H1 (cell line): ENCODE measurements around the gene TSPEAR. TPM values are rescaled to one million over a fixed set of nuclear protein-coding genes. Genes with fewer than 3 reads are reported as not detected.

Experiments
- CTCF ChIA-PET: fragments of 300-600 bp; sonication (Branson Sonifier 250); formaldehyde crosslinking; loops from one replicate; lab custom pipeline; 2021; ENCODE audit not compliant: partially characterized antibody; lab: Charles Lee
- POLR2A ChIA-PET: fragments of 300-600 bp; sonication (Branson Sonifier 250); formaldehyde crosslinking; loops from one replicate; lab custom pipeline; 2021; ENCODE audit warnings: inconsistent platforms; ENCODE audit not compliant: partially characterized antibody; lab: Charles Lee
- DNase-seq, 2 experiments: peaks; one replicate each; pipeline versions ENCODE4 v3.0.0 to v3.0.0-alpha.2; 2010 to 2022; ENCODE audit warnings: low spot score in 2 of 2, low read depth in 1 of 2, mixed read lengths in 1 of 2
- FAIRE-seq: peaks from 2 replicates; lab custom pipeline; 2011; peaks lifted over from hg19 to GRCh38; lab: Jason Lieb, UNC
- H2AFZ ChIP-seq: 2 replicates; pipeline ENCODE4 v1.8.1; 2012; ENCODE audit warnings: low read length, inconsistent platforms
- H2AK5ac ChIP-seq: 2 replicates; pipeline ENCODE4 v1.6.1; 2013; ENCODE audit warnings: low read depth, low read length
- H2BK120ac ChIP-seq: replicated peaks from 2 replicates; pipeline ENCODE3; 2013; ENCODE audit warnings: low read depth, low read length, inconsistent platforms
- H2BK12ac ChIP-seq: 2 replicates; pipeline ENCODE4 v1.6.1; 2013; ENCODE audit warnings: low read depth, low read length
- H2BK15ac ChIP-seq: 2 replicates; pipeline ENCODE4 v1.6.1; 2013; ENCODE audit warnings: low read length
- H2BK20ac ChIP-seq: 2 replicates; pipeline ENCODE4 v1.6.1; 2013; ENCODE audit warnings: low read length
- H2BK5ac ChIP-seq: 2 replicates; pipeline ENCODE4 v1.6.1; 2013; ENCODE audit warnings: low read depth, low read length
- H3K14ac ChIP-seq: 2 replicates; pipeline ENCODE4 v1.6.1; 2013; ENCODE audit warnings: inconsistent platforms; ENCODE audit not compliant: insufficient read length
- H3K18ac ChIP-seq: 2 replicates; pipeline ENCODE4 v1.6.1; 2013; ENCODE audit warnings: low read length; ENCODE audit errors: extremely low read depth
- H3K23ac ChIP-seq: 2 replicates; pipeline ENCODE4 v1.6.1; 2013; ENCODE audit warnings: inconsistent platforms; ENCODE audit not compliant: insufficient read length
- H3K23me2 ChIP-seq: 2 replicates; pipeline ENCODE4 v1.6.1; 2013; ENCODE audit warnings: low read depth, low read length
- H3K27ac ChIP-seq: 2 replicates; pipeline ENCODE4 v1.6.1; 2011; ENCODE audit warnings: low read depth, low read length, inconsistent platforms
- H3K27me3 ChIP-seq, 4 experiments: replicated peaks in 1 of 4; 1 replicate in 1 of 4; 2 replicates in 3 of 4; pipeline versions ENCODE4 v1.6.1 to v1.8.1; 2011 to 2013; ENCODE audit warnings: low read length in 3 of 4, mild to moderate bottlenecking in 3 of 4, inconsistent platforms in 2 of 4, mixed read lengths in 2 of 4, moderate library complexity in 1 of 4; ENCODE audit not compliant: control insufficient read depth in 3 of 4, insufficient read depth in 3 of 4; ENCODE audit errors: extremely low read depth in 1 of 4
- H3K36me3 ChIP-seq, 4 experiments: 2 replicates each; pipeline versions ENCODE4 v1.6.1 to v1.8.1; 2011 to 2013; ENCODE audit warnings: mild to moderate bottlenecking in 4 of 4, low read length in 3 of 4, moderate library complexity in 2 of 4, control low read depth in 1 of 4, inconsistent platforms in 1 of 4; ENCODE audit not compliant: insufficient read depth in 4 of 4, control insufficient read depth in 2 of 4
- H3K4ac ChIP-seq: replicated peaks from 2 replicates; pipeline ENCODE3; 2013; ENCODE audit warnings: low read length, low read depth, mixed read lengths, inconsistent platforms; ENCODE audit not compliant: insufficient read length
- H3K4me1 ChIP-seq, 4 experiments: replicated peaks in 1 of 4; 1 replicate in 1 of 4; 2 replicates in 3 of 4; pipeline versions ENCODE4 v1.6.1 to v1.8.1; 2011 to 2013; ENCODE audit warnings: low read length in 3 of 4, inconsistent platforms in 2 of 4, mixed read lengths in 1 of 4; ENCODE audit not compliant: insufficient read depth in 4 of 4, control insufficient read depth in 3 of 4
- H3K4me2 ChIP-seq, 2 experiments: 2 replicates each; pipeline versions ENCODE4 v1.6.1 to v1.8.1; 2011 to 2013; ENCODE audit warnings: low read depth in 2 of 2, low read length in 2 of 2, control low read depth in 1 of 2, inconsistent platforms in 1 of 2, mild to moderate bottlenecking in 1 of 2; ENCODE audit not compliant: insufficient read depth in 1 of 2
- H3K4me3 ChIP-seq, 4 experiments: fragments of 200-600, 300-600 bp in 1 of 4; sonication (generic), shearing (Covaris generic), sonication (Bioruptor Twin) in 1 of 4; 2 replicates each; pipeline versions ENCODE4 v1.5.1 to v1.8.1; 2011 to 2016; ENCODE audit warnings: low read length in 4 of 4, low read depth in 3 of 4, control low read depth in 2 of 4, inconsistent platforms in 2 of 4, mild to moderate bottlenecking in 2 of 4, mixed read lengths in 1 of 4, moderate library complexity in 1 of 4; ENCODE audit not compliant: insufficient read depth in 2 of 4; ENCODE audit errors: extremely low read depth in 1 of 4
- H3K56ac ChIP-seq: replicated peaks from 2 replicates; pipeline ENCODE3; 2013; ENCODE audit warnings: low read depth, mild to moderate bottlenecking, mixed read lengths, low read length, inconsistent platforms; ENCODE audit not compliant: insufficient read length
- H3K79me1 ChIP-seq: 2 replicates; pipeline ENCODE4 v1.6.1; 2013; ENCODE audit warnings: low read depth, low read length, control low read depth
- H3K79me2 ChIP-seq, 2 experiments: 2 replicates each; pipeline versions ENCODE4 v1.6.1 to v1.8.1; 2012 to 2013; ENCODE audit warnings: low read length in 2 of 2, mild to moderate bottlenecking in 2 of 2, inconsistent platforms in 1 of 2; ENCODE audit not compliant: insufficient read depth in 2 of 2, control insufficient read depth in 1 of 2
- H3K9ac ChIP-seq, 4 experiments: replicated peaks in 1 of 4; 1 replicate in 1 of 4; 2 replicates in 3 of 4; pipeline versions ENCODE4 v1.6.1 to v1.8.1; 2011 to 2013; ENCODE audit warnings: low read depth in 3 of 4, low read length in 3 of 4, control low read depth in 2 of 4, mild to moderate bottlenecking in 2 of 4, moderate library complexity in 2 of 4, inconsistent platforms in 1 of 4; ENCODE audit errors: extremely low read depth in 1 of 4
- H3K9me3 ChIP-seq, 2 experiments: 2 replicates each; pipeline versions ENCODE4 v1.6.1 to v1.8.1; 2012 to 2013; ENCODE audit warnings: mild to moderate bottlenecking in 2 of 2, moderate library complexity in 2 of 2, control low read depth in 1 of 2, inconsistent platforms in 1 of 2, low read depth in 1 of 2, low read length in 1 of 2, mixed read lengths in 1 of 2; ENCODE audit not compliant: insufficient read depth in 2 of 2
- H4K20me1 ChIP-seq, 2 experiments: replicated peaks in 1 of 2; 2 replicates each; pipeline versions ENCODE3 to v1.8.1; 2011 to 2013; ENCODE audit warnings: inconsistent platforms in 2 of 2, low read length in 2 of 2, mild to moderate bottlenecking in 1 of 2; ENCODE audit not compliant: insufficient read depth in 2 of 2, control insufficient read depth in 1 of 2
- H4K5ac ChIP-seq: 2 replicates; pipeline ENCODE4 v1.6.1; 2013; ENCODE audit warnings: low read length, low read depth, mixed read lengths, inconsistent platforms; ENCODE audit not compliant: insufficient read length
- H4K8ac ChIP-seq: 2 replicates; pipeline ENCODE4 v1.8.0; 2013; ENCODE audit warnings: mild to moderate bottlenecking, moderate library complexity, low read length, inconsistent platforms; ENCODE audit not compliant: insufficient read depth; ENCODE audit errors: extremely low read depth
- H4K91ac ChIP-seq: replicated peaks from 2 replicates; pipeline ENCODE3; 2013; ENCODE audit warnings: low read length, mixed read lengths, inconsistent platforms; ENCODE audit not compliant: insufficient read length
- CBX5 ChIP-seq: fragments of 300-800, 300-1000 bp; sonication (generic); IDR thresholded peaks from 2 replicates; pipeline ENCODE4 v1.7.1; 2016; ENCODE audit warnings: antibody characterized with exemption, low read length, low read depth
- NANOG ChIP-seq: IDR thresholded peaks from 2 replicates; pipeline ENCODE4 v1.6.1; 2011; ENCODE audit warnings: low read length, low read depth, mild to moderate bottlenecking, inconsistent platforms; ENCODE audit not compliant: insufficient read depth, poor library complexity, severe bottlenecking
- RNF2 ChIP-seq: fragments of 200-900, 300-1000 bp; sonication (generic); IDR thresholded peaks from 2 replicates; pipeline ENCODE4 v1.7.1; 2016; ENCODE audit warnings: borderline replicate concordance, low read depth, mild to moderate bottlenecking, antibody characterized with exemption, low read length; ENCODE audit not compliant: poor library complexity, severe bottlenecking; ENCODE audit errors: missing control alignments
- SIX5 ChIP-seq: IDR thresholded peaks from 2 replicates; pipeline ENCODE4 v1.6.1; 2011; ENCODE audit warnings: mild to moderate bottlenecking, low read depth, low read length
- WGBS, 2 experiments: shearing (Covaris generic) in 1 of 2; methylation state at CpG; one replicate each; pipeline versions ENCODE4 v1.1.6 to v1.1.7; 2013 to 2015; ENCODE audit warnings: low lambda C conversion rate in 2 of 2, mixed read lengths in 2 of 2, inconsistent platforms in 1 of 2, low coverage in 1 of 2, missing lambda C conversion rate in 1 of 2; ENCODE audit not compliant: insufficient replicate concordance in 2 of 2, insufficient coverage in 1 of 2, insufficient read length in 1 of 2; ENCODE audit errors: extremely low coverage in 1 of 2, missing lambda C conversion rate in 1 of 2; 5-methylcytosine and 5-hydroxymethylcytosine counted together
- polyA plus RNA-seq, 7 experiments: library from polyadenylated mRNA; depleted of rRNA in 3 of 7; stranded (reverse) in 5 of 7; unstranded in 2 of 7; fragments of >200 nt in 5 of 7; fragments of 200-250 nt in 2 of 7; gene quantifications; 1 replicate in 5 of 7; 2 replicates in 1 of 7; 4 replicates in 1 of 7; pipeline versions ENCODE4 v1.2.1 to v1.2.3, GENCODE V29; 2011 to 2013; ENCODE audit warnings: missing spikeins in 2 of 7, mixed read lengths in 2 of 7
- total RNA-seq: library from RNA; stranded (reverse); fragmentation: NEBNext Ultra II Directional; extraction: Animal tissue kit (Norgen Biotek cat#: 25700); gene quantifications from 2 replicates; pipeline ENCODE4 v1.2.1, GENCODE V29; 2021

The TSPEAR gene
- total and polyA plus RNA-seq, 2 of the 8 experiments (the other 6 are each of a cell fraction or from before 2014, with no cell fraction given) = 0.58 to 0.89 TPM

DNA sequence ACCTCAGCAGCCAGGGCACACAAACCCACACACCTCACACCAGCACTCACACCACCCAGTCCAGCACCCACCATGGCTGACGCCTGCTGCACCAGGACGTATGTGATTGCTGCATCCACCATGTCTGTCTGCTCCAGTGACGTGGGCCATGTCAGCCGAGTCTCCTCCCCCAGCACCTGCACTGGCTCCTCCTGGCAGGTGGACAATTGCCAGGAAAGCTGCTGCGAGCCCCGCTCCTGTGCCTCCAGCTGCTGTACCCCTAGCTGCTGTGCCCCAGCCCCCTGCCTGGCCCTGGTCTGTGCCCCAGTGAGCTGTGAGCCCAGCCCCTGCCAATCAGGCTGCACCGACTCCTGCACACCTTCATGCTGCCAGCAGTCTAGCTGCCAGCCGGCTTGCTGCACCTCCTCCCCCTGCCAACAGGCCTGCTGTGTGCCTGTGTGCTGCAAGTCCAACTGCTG is 99.3 kb downstream of the TSPEAR start, which contains the start of gene KRTAP10-8:
TSS of gene KRTAP10-8 (plus strand) at position 51 of the 458 bp plus-strand sequence. CDS start at position 73, 22 bp downstream.
- Histone ChIP-seq H3K18ac (no peak within 1 kb of the TSS), H3K27me3 (no peaks in the 10 kb centered on the region), H4K8ac (peak within 1 kb of the TSS; percentile 43), H3K23me2 (no peaks in the 10 kb centered on the region), H3K56ac (no peak within 1 kb of the TSS), H2BK5ac (no peak within 1 kb of the TSS; the same call in 1 of the 2 replicates), H4K91ac (no peak within 1 kb of the TSS), H3K4ac (no peak within 1 kb of the TSS), H4K5ac (no peak within 1 kb of the TSS), H4K20me1 (peaks cover 0 to 1% of the 10 kb centered on the region in 2 experiments), H3K79me1 (no peaks in the 10 kb centered on the region), H3K4me1 (peaks cover 0 to 6% (median 2%) of the 10 kb centered on the region in 4 experiments; a peak in 4 of 7 replicates), H2BK20ac (no peak within 1 kb of the TSS), H2AK5ac (peak within 1 kb of the TSS; percentile 39; the same call in 1 of the 2 replicates), H3K4me3 (no peak within 1 kb of the TSS), H3K4me2 (no peak within 1 kb of the TSS), H3K36me3 (no peaks in the 10 kb centered on the region), H2BK12ac (peak within 1 kb of the TSS; percentile 50; the same call in 1 of the 2 replicates)
- CTCF ChIA-PET = no interaction called here
- WGBS, 2 experiments = 83% methylated on average over 8 of the region's 8 CpGs; no CpG with 5 or more reads in 1 of the 2 experiments
- POLR2A ChIA-PET = interaction anchor here (0.7 kb wide), 1 partner anchor 263 kb away, joined by 3 read pairs; no protein-coding TSS in a partner anchor
- TF ChIP-seq CBX5 (no peak), RNF2 (no peak), NANOG (no peak), SIX5 (no peak)
- TF ChIP-seq, all 59 proteins: peak for 0
- DNase-seq (peak in 1 of 2 experiments; percentile 38), FAIRE-seq (no peak)
- Histone ChIP-seq H3K9ac (no peak within 1 kb of the TSS), H2BK120ac (no peak within 1 kb of the TSS), H2AFZ (no peak within 1 kb of the TSS), H3K23ac (no peak within 1 kb of the TSS), H3K79me2 (no peaks in the 10 kb centered on the region), H3K9me3 (peaks cover 19 to 22% of the 10 kb centered on the region in 2 experiments), H3K14ac (no peak within 1 kb of the TSS), H2BK15ac (peak within 1 kb of the TSS; percentile 61; the same call in 1 of the 2 replicates), H3K27ac (no peak within 1 kb of the TSS)
